GM18951 (cell line): ENCODE measurements around the gene RHOT1.
A peak's percentile ranks its signal among the peaks of the same experiment; 100 is the strongest.
"Not testable (repeated sequence)": the region's sequence is repeated elsewhere in the genome, so short reads cannot be mapped to it uniquely, and the experiment has no call there.

Experiments
- POLR2A ChIP-seq: IDR thresholded peaks from 4 replicates; pipeline ENCODE4 v1.6.1; 2011; ENCODE audit warnings: mild to moderate bottlenecking; ENCODE audit not compliant: insufficient read length, insufficient read depth; ENCODE audit errors: extremely low read depth
- in situ Hi-C: fragments of 300-500 bp; cut with MboI; formaldehyde crosslinking; loops from one replicate; pipeline ENCODE4 v1.12.0; 2022; ENCODE audit warnings: low sequenced_read_pairs, mixed read lengths, inconsistent platforms; ENCODE audit not compliant: unreplicated experiment

The RHOT1 gene

DNA sequence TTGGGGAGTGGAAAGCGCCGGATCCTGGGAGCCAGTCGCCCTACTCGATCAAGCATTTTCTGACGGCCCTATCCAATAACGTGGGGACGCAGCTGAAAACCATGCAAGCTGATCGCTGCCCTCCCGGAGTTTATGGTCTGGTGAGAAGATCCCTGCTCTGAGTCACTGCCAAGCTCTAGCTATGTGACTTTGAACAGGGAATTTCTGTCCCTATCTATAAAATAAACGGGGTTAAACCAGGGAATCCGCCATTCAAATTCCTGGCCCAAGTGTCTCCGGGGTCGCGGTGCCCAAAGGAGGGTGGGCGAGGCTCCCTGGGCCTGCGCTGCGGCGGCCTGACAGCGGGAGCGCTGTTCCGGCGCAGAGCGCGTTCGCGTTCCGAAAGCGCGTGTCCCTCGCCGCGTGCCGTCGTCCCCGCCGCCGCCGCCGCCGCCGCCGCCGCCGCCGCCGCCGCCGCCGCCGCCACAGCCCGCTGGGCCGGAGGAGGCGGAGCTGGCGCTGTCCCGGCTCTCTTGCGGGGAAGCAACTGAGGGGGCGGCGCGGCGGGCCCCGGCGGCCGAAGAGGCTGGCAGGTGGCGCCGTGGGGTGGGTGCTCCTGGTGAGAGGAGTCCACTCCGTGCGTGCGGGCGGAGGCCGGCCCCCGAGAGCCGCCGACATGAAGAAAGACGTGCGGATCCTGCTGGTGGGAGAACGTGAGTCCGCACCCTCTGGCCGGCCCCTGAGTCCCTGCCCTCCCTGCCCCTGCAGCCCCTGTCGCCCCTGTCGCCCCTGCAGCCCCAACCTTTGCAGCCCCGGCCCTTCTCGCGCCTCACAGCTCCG, at the start of gene RHOT1:
Gene RHOT1 (plus strand): TSS at position 465 of the 819 bp plus-strand sequence. CDS start 191 bp downstream, at position 656.
- peak; percentile 62 for TF ChIP-seq POLR2A
- in situ Hi-C loops: no loop called here

DNA sequence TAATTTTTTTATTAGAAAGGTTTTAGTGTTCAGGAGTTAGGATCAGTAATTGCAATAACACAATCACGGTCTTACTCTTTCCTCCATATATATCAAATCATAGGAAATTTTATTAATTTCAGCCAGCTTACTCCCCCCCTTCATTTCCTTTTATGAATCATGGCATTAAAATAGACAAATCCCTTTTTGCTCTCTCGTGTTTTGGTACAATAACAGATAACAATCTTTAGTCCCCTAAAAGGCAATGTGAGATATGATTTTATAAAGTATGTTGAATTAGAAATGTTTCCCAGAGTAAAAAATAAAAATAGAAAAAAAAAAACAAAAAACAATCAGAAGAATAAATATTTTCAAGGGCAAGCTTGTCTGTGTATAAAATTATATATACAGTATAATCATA, 42.6 kb upstream of the RHOT1 start:
- in situ Hi-C loops: no loop called here
- no peak for TF ChIP-seq POLR2A

DNA sequence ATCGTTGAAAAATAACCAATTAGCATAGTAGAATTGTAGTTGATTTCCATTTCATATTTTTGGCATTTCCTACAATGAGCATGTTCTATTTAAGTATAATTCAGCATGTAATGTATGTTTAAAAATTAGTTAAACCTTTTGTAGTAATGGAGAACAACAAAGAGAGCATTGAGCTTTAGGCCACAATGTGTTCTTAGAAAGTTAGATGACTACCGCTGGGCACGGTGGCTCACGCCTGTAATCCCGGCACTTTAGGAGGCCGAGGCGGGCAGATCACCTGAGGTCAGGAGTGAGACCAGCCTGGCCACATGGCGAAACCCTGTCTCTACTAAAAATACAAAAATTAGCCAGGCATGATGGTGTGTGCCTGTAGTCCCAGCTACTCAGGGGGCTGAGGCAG, 42.0 kb upstream of the RHOT1 start:
- in situ Hi-C loops: not testable (repeated sequence)

DNA sequence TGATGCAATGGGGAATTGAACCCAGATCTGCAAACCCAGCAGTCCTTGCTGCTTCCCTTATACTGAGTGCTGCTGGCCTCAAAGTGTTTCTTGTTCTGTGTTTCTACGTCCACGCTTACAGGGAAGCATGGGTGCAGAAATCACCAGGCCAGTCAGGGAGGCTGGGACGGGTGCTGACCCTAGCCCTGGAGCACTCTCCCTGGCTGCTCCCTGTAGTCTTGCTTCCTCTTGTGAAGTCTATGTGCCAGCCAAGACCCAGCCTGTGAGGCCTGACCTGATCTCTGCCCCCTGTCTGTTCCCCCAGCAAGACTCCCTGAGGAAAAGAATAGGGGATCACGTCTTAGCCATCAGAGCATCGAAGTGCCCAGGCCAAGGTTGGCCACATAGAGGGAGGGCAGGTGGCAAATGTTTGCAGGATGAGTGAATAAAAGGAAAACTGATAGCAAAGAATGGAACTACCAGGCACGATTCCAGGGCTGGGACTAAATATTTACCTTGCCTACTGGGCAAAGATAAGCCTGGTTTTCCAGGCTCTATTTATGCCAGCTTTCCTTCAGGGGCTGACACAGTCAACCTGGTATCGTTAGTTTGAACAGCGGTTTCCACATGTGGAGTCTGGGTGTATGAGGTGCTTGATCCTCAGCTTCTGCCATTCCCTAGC, 41.2 kb upstream of the RHOT1 start:
- in situ Hi-C loops: no loop called here
- no peak for TF ChIP-seq POLR2A

GRCh38 chr17:32102172-32102571, 40.1 kb upstream of the RHOT1 start:
- no peak for TF ChIP-seq POLR2A

DNA sequence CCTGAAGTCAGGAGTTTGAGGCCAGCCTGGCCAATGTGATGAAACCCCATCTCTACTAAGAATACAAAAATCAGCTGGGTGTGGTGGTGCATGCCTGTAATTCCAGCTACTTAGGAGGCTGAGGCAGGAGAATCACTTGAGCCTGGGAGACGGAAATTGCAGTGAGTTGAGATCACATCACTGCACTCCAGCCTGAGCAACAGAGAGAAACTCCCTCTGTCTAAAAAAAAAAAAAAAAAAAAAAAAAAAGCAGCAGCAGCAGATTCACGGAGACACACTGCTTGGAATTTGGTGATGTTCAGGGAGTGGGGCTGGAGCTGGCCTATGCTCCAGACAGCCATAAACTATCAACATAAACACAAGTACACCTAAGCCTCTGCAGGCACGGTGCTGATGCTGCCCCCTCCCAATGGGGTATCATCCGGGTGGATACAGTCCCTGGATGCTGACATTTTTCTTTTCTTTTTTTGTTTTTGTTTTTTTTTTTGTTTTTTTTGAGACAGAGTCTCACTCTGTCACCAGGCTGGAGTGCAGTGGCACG, 39.6 kb upstream of the RHOT1 start:
- no peak for TF ChIP-seq POLR2A
- in situ Hi-C loops: no loop called here

More at GRCh38 chr17:32102172-32102571, 40.1 kb upstream of the RHOT1 start:
- in situ Hi-C loops: no loop called here

DNA sequence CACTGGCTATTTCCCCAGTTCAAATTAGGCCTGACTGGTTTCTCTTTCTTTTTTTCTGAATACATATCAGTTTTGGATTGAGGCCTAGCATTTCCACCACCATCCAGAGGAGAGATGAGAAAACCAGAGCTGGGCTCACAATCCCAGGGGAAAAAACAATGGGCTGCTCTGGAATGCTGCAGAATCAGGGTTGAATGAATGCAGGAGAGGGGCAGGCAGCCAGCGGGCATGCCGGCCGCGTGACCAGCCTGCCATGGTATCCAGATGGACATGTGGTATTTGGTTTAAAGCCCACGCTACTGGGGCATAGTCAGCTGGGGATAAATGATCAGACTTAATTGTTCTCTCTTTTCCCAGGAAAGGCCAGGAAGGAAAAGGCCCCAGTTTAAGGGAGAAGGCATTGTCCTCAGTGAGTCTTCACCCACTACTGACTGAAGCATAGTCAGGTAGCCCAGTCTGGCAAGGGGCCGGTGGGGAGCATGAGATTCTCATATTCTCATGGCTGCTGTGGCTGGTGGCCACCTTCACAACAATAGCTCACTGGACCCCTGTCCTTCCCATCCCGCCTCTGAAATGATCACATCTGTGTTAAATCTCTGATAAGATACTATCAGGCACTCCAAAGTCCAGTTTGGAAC, 38.7 kb upstream of the RHOT1 start:
- no peak for TF ChIP-seq POLR2A
- in situ Hi-C loops: no loop called here

DNA sequence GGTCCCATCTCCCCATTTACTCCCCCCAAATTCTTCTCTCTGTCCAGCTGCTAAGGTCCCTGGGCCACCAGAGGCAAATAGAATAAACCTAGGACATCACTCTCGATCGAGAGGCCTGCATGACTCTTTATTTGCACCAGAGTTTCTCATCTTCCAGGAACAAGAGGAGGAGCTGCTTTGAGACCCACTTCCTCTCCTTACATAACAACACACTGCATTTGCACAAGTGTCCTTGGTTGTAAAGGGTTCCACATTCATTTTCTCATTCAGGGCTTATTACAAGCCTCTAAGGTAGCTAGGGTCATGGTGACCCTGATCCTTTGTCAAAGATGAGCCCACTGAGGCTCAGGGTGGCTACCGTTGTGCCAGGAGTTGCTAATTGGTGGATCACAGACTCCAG, 38.1 kb upstream of the RHOT1 start:
- in situ Hi-C loops: no loop called here
- no peak for TF ChIP-seq POLR2A

DNA sequence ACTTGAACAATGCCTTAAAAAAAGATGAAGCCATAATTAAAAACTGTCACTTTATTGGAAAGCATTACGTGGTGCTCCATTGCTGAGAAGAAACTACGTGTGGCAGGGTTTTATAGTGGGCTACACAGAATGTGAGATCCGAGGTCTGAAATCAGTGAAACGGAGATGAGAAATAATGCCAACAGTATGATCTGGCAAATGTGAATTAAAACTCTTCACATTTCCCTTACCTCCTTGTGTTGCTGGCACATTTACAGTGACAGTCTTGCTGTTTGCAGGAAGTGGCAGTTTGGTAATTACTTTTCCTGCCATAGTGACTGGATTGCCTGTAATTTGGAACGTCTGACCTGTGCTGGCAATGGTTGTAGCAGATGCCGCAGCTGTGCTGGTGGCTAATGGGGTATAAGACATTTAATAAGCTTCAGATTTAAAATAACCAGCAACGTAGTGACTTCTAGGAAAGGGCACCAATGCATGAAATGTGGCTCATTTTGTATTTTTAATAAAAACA, 35.8 kb upstream of the RHOT1 start:
- in situ Hi-C loops: not testable (repeated sequence)

GRCh38 chr17:32107194-32107593, 35.1 kb upstream of the RHOT1 start:
- in situ Hi-C loops: not testable (repeated sequence)

GRCh38 chr17:32110596-32110995, 31.7 kb upstream of the RHOT1 start:
- TF ChIP-seq POLR2A: no peak
- in situ Hi-C loops: no loop called here

DNA sequence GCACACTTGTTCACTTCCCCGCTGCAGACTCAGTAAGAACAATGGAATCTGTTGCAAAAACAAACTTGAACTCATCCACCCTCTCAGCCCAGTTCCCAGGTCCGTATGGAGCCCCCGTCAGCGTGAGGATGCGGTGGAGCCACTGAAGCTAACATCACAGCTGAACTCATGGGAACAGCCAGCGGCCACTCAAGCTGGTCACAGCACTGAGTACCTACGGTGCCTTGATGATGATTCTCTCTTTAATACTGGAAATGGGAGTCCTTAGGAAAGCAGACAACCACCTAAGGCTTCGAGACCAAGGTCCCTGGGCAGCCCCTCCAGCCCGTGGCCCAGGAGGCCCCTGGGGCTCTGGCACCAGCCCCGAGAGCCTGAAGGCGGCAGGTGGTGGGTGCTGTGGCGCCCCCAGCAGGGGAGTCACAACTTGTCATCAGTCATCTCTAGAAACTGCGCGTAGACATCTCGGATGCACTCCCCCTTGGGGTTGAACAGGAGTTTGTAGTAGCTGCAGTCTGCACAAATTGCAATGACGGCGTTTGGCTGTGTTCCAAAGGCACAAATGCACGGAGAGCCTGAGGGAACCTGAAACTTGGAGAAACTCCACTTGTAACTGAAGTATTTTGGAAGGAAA, 31.0 kb upstream of the RHOT1 start:
- no peak for TF ChIP-seq POLR2A
- in situ Hi-C loops: no loop called here

DNA sequence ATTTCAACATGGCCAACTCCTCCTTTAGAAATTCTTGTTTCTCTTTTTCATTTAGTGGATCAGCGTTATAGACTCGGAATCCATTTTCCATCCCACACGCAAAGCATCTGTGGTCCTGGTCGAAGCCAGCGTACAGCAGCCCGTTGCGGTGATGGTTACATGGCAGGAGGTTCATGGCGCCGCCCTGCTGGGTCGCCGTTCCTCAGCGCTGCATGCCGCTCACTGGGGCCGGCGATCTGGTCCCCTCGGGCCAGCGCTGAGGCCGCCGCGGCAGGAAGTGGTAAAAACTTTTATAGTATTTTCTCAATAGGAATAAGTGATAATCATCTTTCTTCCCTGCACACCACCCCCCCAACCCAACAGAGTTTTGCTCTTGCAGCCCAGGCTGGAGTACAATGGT, 29.9 kb upstream of the RHOT1 start:
- no peak for TF ChIP-seq POLR2A
- in situ Hi-C loops: no loop called here
